C4-2B (cell line): ENCODE measurements around the gene AP3S1.

Experiments used
- H3K27ac ChIP-seq: fragments of 450-650 bp; 2 replicates; pipeline ENCODE4 v1.5.1; 2017
- CTCF ChIP-seq: fragments of 450-650 bp; conservative IDR thresholded peaks from 2 replicates; pipeline ENCODE4 v1.5.1; 2017; ENCODE audit warnings: mild to moderate bottlenecking
- ZFX ChIP-seq: fragments of 450-650 bp; IDR thresholded peaks from 2 replicates; pipeline ENCODE4 v1.6.1; 2017

Gene AP3S1

GRCh38 chr5:115946655-115947054 lies 104.9 kb downstream of the AP3S1 start:
- no peak overlapping the region for H3K27ac ChIP-seq
- TF ChIP-seq CTCF (no peak), ZFX (no peak)

GRCh38 chr5:115947260-115947659 lies 105.5 kb downstream of the AP3S1 start:
- TF ChIP-seq ZFX: no peak
- H3K27ac ChIP-seq: no peak overlapping the region

- no peak for TF ChIP-seq ZFX
- TF ChIP-seq CTCF: no peak
- no peak overlapping the region for H3K27ac ChIP-seq
These were observed 106.4 kb downstream of the AP3S1 start for GRCh38 chr5:115948091-115948534.

- no peak for TF ChIP-seq CTCF
- no peak for TF ChIP-seq ZFX
- H3K27ac ChIP-seq: no peak overlapping the region
These were observed 107.4 kb downstream of the AP3S1 start for GRCh38 chr5:115949096-115949495.

GRCh38 chr5:115952588-115952987 lies 110.9 kb downstream of the AP3S1 start:
- no peak overlapping the region for H3K27ac ChIP-seq
- no peak for TF ChIP-seq CTCF
- TF ChIP-seq ZFX: no peak

GRCh38 chr5:115954144-115954543 lies 112.4 kb downstream of the AP3S1 start:
- no peak overlapping the region for H3K27ac ChIP-seq
- TF ChIP-seq ZFX: no peak

GRCh38 chr5:115956957-115957356 lies 115.2 kb downstream of the AP3S1 start:
- H3K27ac ChIP-seq: no peak overlapping the region
- TF ChIP-seq CTCF (no peak), ZFX (no peak)

- no peak overlapping the region for H3K27ac ChIP-seq
- TF ChIP-seq CTCF (no peak), ZFX (no peak)
These were observed 119.9 kb downstream of the AP3S1 start for GRCh38 chr5:115961381-115962238.
